ENCODE data around the gene DCANP1. TPM values are rescaled to one million over a fixed set of nuclear protein-coding genes. Genes with fewer than 3 reads are reported as not detected.

DCANP1 gene
- total RNA-seq, 6 experiments from 2014 or later, result not detected

DNA sequence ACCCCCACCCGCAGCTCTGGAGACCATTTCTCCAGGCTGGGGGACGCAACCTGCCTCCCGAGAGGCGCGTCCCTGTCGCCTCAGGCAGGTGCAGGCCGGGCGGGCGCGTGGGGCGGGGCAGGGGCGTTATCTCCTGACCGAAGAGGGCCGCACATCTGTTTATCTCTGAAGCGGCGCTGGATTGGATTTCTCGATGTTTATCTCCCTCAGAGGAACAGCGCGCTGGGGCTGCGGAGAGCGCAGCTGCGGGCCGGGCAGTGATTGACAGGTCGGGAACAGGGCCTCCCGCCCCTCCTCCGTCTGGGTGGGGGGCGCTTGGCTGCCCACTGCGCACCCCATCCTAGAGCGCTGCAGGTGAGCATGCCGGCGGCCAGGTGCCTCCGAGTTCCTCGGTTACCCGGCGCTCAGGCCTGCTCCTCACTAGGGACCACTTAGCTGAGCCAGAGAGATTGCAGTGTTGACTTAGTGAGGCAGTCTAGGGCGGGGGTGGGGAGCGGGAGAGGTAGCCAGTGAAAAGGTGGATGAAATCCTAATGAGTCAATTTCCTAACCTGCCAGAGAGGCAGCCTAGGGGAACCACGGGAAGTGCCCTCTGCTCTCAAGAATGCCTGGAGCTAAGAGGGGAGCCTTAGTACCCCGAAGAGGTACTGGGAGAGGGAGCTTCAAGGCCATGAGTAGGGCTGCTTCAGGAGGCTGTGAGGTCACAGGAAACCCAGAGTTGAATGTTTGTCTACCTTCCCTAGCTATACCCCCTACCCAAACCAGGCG lies 44.6 kb upstream of the DCANP1 start:
- H3K36me3 Mint-ChIP-seq (ENCODE audit: low read depth), result no peaks in the 10 kb centered on the region
- H3K4me3 Mint-ChIP-seq, result no peak overlapping the region
- TF ChIP-seq CTCF (IDR thresholded peaks at IDR 0.05), result no peak
- DNase-seq, result no peak
- peaks cover 8% of the 10 kb centered on the region for H3K27me3 Mint-ChIP-seq (ENCODE audit: insufficient read depth)
- H3K9me3 Mint-ChIP-seq, result 0 out of 2 replicates have a peak, but pooled peaks cover 4% of the 10 kb centered on the region
- peaks cover 44% of the 10 kb centered on the region for H3K4me1 Mint-ChIP-seq (ENCODE audit: low read depth)
- H3K27ac Mint-ChIP-seq, result no peak overlapping the region

GRCh38 chr5:135491038-135491551 lies 43.9 kb upstream of the DCANP1 start:
- no peak for DNase-seq
- no peak for TF ChIP-seq CTCF (IDR thresholded peaks at IDR 0.05)
- Mint-ChIP-seq H3K9me3 (0 out of 2 replicates have a peak, but pooled peaks cover 4% of the 10 kb centered on the region), H3K36me3 (ENCODE audit: low read depth) (no peaks in the 10 kb centered on the region), H3K4me3 (no peak overlapping the region), H3K27me3 (ENCODE audit: insufficient read depth) (peaks cover 12% of the 10 kb centered on the region), H3K27ac (no peak overlapping the region), H3K4me1 (ENCODE audit: low read depth) (peaks cover 44% of the 10 kb centered on the region)

DNA sequence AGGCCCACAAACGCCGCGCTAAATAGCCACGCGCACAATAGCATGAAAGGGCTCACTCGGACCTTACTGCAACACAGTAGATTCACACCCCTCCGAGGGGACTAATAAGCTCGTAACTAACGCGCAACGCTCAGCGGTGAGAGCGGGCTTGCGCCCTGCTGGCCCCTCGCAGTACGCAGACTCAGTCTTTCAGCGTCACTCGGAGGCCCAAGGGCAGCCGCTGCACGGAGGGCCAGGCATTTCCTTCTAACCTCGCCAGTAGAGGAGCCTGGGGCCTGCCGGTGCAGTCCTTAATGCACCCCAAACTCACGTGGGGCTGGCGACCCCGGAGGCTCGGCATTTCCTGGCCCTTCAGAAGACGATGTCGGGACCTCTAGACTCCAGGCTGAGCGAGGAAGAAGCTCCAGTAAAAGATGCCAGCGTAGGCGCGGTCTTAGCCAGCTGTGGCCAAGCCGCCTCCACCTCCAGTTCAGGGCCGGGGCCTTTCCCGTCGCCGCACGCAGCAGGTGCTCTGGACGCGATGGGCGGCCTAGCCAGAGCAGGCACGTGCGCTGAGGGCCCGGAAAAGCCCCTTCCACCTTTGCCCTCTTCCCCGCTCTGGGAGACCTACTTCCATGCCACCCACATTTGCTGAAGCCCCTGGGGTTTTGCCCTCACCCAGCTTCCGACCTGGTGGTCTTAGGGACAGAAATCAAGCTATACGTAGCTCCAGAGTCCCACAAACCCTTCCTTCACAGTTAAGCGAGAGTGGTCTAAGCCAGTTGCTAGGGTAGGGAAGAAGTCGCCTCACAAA lies 43.3 kb upstream of the DCANP1 start:
- TF ChIP-seq CTCF (IDR thresholded peaks at IDR 0.05), result no peak
- H3K4me3 Mint-ChIP-seq, result no peak overlapping the region
- no peak for DNase-seq
- no peak overlapping the region for H3K27ac Mint-ChIP-seq
- H3K36me3 Mint-ChIP-seq (ENCODE audit: low read depth), result no peaks in the 10 kb centered on the region
- peaks cover 44% of the 10 kb centered on the region for H3K4me1 Mint-ChIP-seq (ENCODE audit: low read depth)
- H3K9me3 Mint-ChIP-seq, result 0 out of 2 replicates have a peak, but pooled peaks cover 4% of the 10 kb centered on the region
- peaks cover 14% of the 10 kb centered on the region for H3K27me3 Mint-ChIP-seq (ENCODE audit: insufficient read depth)

DNA sequence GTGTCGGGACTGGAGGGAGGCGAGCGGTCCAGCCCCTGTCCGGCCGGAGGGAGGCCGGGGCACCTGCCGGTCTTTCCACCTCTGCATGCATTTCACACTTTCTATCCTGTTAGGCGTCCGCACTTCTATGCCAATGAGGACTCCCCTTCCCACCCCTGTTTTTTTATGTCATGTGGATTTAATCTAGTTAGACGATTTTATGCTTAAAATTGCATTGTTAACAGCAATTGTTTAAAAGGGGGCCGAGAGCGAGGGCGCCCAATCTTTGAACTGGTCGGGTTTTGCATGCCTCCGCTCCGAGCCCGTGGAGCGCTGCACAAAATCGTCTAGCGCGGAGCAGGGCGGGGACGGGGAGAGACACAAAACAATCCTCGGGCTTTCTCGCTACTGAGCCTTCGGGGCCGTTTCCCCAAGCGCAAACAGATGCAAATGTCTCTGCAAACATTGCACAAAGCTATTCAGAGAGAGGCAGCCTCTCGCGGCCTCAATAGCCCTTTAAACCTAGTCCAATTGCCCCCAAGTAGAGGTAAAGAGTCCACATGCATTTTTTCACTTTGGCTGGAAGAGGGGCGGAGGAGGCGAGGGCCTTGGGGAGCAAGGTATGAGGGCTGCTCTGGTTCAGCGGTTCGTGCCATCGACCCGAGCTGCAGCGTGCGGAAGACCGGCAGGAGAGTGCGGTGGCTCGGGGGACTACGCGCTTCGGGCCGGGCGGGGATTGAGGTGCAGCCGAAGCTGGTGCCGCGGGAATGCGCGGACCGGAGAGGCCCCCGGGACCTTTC lies 42.5 kb upstream of the DCANP1 start:
- Mint-ChIP-seq H3K4me3 (peak overlapping the region; percentile 87), H3K4me1 (ENCODE audit: low read depth) (peaks cover 38% of the 10 kb centered on the region), H3K27ac (no peak overlapping the region; the same call in 1 of the 2 replicates), H3K27me3 (ENCODE audit: insufficient read depth) (peaks cover 13% of the 10 kb centered on the region), H3K36me3 (ENCODE audit: low read depth) (no peaks in the 10 kb centered on the region), H3K9me3 (0 out of 2 replicates have a peak, but pooled peaks cover 4% of the 10 kb centered on the region)
- no peak for TF ChIP-seq CTCF (IDR thresholded peaks at IDR 0.05)
- no peak for DNase-seq

Measured in HFFc6 (cell line).